RWPE1 (cell line): ENCODE data around the gene DMTF1.

Source experiments
- CTCF ChIA-PET: fragments of 350-600 bp; sonication (Branson Sonifier 250); formaldehyde crosslinking; extraction: SDS; loops from one replicate; lab custom pipeline; 2021; lab: Yijun Ruan, JAX
- POLR2A ChIA-PET: fragments of 400-600 bp; formaldehyde crosslinking; extraction: SDS; loops from one replicate; lab custom pipeline; 2020; ENCODE audit warnings: antibody characterized with exemption; ENCODE audit not compliant: low non-redundant PET; lab: Yijun Ruan, JAX
- DNase-seq: peaks from one replicate; pipeline ENCODE4 v3.0.0; 2012; ENCODE audit warnings: low spot score
- H3K27ac ChIP-seq: fragments of 450-650 bp; 2 replicates; pipeline ENCODE4 v1.5.1; 2017
- CTCF ChIP-seq: fragments of 450-650 bp; conservative IDR thresholded peaks from 2 replicates; pipeline ENCODE4 v1.5.1; 2017; ENCODE audit warnings: low read depth, mild to moderate bottlenecking

The DMTF1 gene, protein sequence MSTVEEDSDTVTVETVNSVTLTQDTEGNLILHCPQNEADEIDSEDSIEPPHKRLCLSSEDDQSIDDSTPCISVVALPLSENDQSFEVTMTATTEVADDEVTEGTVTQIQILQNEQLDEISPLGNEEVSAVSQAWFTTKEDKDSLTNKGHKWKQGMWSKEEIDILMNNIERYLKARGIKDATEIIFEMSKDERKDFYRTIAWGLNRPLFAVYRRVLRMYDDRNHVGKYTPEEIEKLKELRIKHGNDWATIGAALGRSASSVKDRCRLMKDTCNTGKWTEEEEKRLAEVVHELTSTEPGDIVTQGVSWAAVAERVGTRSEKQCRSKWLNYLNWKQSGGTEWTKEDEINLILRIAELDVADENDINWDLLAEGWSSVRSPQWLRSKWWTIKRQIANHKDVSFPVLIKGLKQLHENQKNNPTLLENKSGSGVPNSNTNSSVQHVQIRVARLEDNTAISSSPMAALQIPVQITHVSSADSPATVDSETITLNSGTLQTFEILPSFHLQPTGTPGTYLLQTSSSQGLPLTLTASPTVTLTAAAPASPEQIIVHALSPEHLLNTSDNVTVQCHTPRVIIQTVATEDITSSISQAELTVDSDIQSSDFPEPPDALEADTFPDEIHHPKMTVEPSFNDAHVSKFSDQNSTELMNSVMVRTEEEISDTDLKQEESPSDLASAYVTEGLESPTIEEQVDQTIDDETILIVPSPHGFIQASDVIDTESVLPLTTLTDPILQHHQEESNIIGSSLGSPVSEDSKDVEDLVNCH

GRCh38 chr7:87152112-87152896, at the start of gene DMTF1:
TSS of gene DMTF1 (plus strand) at chr7:87152453. CDS start at chr7:87164942, 12,489 bp downstream.
- H3K27ac ChIP-seq, result peak within 1 kb of the TSS; percentile 100
- ChIA-PET CTCF (interaction anchor here (0.7 to 1.1 kb wide), 4 partner anchors 10 to 113 kb away, joined by 3 read pairs; partner anchors contain the start of gene ELAPOR2), POLR2A (interaction anchor here (0.6 to 1.6 kb wide), 4 partner anchors 10 to 73 kb away, joined by 3 to 6 read pairs (median 4); partner anchors contain the start of gene TMEM243)
- no peak for TF ChIP-seq CTCF
- peak; percentile 92 for DNase-seq

DNA sequence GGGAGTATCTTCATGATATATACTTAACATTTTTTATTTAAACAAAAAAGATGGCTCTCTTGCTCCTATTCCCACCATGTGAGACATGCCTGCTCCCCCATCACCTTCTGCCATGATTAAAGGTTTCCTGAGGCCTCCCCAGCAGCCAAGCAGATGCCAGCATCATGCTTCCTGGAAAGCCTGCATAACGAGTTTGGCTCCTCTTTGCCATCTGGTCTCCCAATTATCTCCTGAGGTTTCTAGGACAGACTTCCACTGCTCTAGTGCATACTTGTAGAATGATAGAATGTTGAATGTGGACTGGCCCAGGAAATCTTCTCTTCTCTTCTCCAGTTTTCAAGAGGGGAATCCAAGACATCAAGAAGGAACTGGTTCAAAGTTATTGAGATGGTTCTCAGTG, 46.9 kb upstream of the DMTF1 start:
- no peak for TF ChIP-seq CTCF
- CTCF ChIA-PET, result no interaction called here
- no peak overlapping the region for H3K27ac ChIP-seq
- POLR2A ChIA-PET, result no interaction called here
- DNase-seq, result no peak

- ChIA-PET POLR2A (no interaction called here), CTCF (no interaction called here)
- H3K27ac ChIP-seq, result no peak overlapping the region
- no peak for TF ChIP-seq CTCF
- no peak for DNase-seq
Observed at GRCh38 chr7:87106974-87107612, 45.2 kb upstream of the DMTF1 start.

DNA sequence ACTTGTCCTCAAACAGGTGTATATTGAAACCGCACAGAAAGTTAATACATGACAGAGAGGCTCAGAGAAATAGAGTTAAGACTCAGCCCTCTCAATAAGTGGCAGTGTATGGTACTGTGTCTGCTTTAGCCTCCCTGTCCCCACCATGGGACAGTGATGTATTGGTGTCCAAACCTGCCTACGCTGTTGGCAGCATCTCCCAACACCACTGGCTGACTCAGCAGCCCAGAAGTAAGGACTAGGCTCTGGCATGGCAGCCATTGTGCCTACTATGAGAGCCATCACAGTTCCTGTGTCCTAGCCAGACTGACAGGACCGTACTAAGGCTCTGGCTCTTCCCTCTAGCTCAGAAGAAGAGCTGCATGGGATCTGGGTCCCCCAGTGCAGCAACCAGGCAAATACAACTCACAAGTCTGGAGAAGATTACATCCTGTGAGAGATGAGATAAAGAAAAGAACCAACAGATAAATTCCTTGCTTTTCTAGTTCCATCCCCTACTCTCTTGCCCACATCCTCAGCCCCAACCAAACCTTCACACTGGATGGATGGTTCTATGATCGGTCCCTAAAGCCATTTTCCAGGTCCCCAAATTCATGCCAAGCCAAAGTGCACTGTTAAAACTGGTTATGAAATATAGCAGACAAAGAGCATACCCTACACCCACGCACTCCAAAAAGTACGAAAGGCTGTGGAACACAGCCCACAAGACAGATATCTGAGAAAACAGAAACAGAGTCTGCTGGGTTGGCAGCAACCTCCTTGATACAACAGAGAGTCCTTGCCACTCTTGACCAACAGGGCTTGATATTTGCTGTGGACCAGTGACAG, 44.1 kb upstream of the DMTF1 start:
- no peak overlapping the region for H3K27ac ChIP-seq
- ChIA-PET POLR2A (no interaction called here), CTCF (no interaction called here)
- no peak for DNase-seq
- TF ChIP-seq CTCF, result no peak

DNA sequence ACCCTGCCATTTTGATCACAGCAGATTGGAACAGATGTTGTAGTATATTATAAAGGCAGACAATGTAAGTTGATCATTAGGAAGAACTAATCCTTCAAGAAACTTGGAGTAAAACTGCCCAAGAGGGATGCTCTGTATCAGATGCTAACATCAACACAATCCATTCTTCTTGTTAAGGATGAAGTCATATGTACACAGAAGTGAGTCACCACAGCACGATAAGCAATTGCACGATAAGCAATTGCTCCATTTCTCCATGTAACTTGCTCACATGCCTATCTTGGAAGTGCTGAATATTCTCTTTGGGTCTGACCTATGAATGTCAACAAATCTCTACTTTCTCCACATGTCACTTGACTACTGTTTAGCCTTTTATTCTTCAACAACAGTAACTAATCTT, 41.5 kb upstream of the DMTF1 start:
- peak; percentile 50 for DNase-seq
- TF ChIP-seq CTCF, result no peak
- ChIA-PET POLR2A (no interaction called here), CTCF (interaction anchor here (0.7 kb wide), 1 partner anchor 619 kb away, joined by 6 read pairs; no protein-coding TSS in a partner anchor)
- no peak overlapping the region for H3K27ac ChIP-seq
